A673 (cell line): ENCODE measurements around the gene PCBP2. TPM values are rescaled to one million over a fixed set of nuclear protein-coding genes. Genes with fewer than 3 reads are reported as not detected.
"Not testable (repeated sequence)": the region's sequence is repeated elsewhere in the genome, so short reads cannot be mapped to it uniquely, and the experiment has no call there.

Experiments
- Bru-seq: library from RNA; stranded (reverse); fragments of 400-500 nt; gene quantifications from one replicate; lab custom pipeline; 2021; lab: Mats Ljungman, UMichigan
- BruChase-seq, 2 experiments: library from RNA; stranded (reverse); fragments of 400-500 nt; gene quantifications; one replicate each; lab custom pipeline; 2021; lab: Mats Ljungman, UMichigan
- BruUV-seq: library from RNA; stranded (reverse); fragments of 400-500 nt; replicated peaks from 2 replicates; lab custom pipeline; 2021; lab: Mats Ljungman, UMichigan
- CTCF ChIA-PET: fragments of 300-600 bp; sonication (Branson Sonifier 250); formaldehyde crosslinking; loops from one replicate; lab custom pipeline; 2022; ENCODE audit warnings: antibody characterized with exemption; lab: Charles Lee
- POLR2A ChIA-PET: fragments of 300-600 bp; sonication (Branson Sonifier 250); formaldehyde crosslinking; loops from one replicate; lab custom pipeline; 2022; ENCODE audit warnings: antibody characterized with exemption; ENCODE audit not compliant: low non-redundant PET; lab: Charles Lee
- DNase-seq: peaks from one replicate; pipeline ENCODE4 v3.0.0-alpha.2; 2015; ENCODE audit warnings: low spot score
- H3K27ac ChIP-seq: fragments of 200-600 bp; sonication (generic); 2 replicates; pipeline ENCODE4 v1.5.1; 2016; ENCODE audit warnings: mixed run types, low read depth, mild to moderate bottlenecking, mixed read lengths, antibody characterized with exemption, low read length; ENCODE audit not compliant: poor library complexity, severe bottlenecking
- H3K27me3 ChIP-seq: fragments of 200-600 bp; sonication (generic); replicated peaks from 2 replicates; pipeline ENCODE4 v1.6.1; 2017; ENCODE audit warnings: mixed run types, low read depth, mild to moderate bottlenecking, mixed read lengths, antibody characterized with exemption, low read length; ENCODE audit not compliant: insufficient read depth, poor library complexity
- H3K36me3 ChIP-seq: fragments of 200-600 bp; sonication (generic); 2 replicates; pipeline ENCODE4 v1.6.1; 2016; ENCODE audit warnings: mixed run types, mild to moderate bottlenecking, mixed read lengths, antibody characterized with exemption, low read length; ENCODE audit not compliant: insufficient read depth, poor library complexity, severe bottlenecking
- H3K4me1 ChIP-seq: fragments of 200-600 bp; sonication (generic); 2 replicates; pipeline ENCODE4 v1.6.1; 2017; ENCODE audit warnings: mixed run types, mild to moderate bottlenecking, mixed read lengths, antibody characterized with exemption, low read length; ENCODE audit not compliant: insufficient read depth, poor library complexity, severe bottlenecking
- H3K4me3 ChIP-seq: fragments of 200-600 bp; sonication (generic); 2 replicates; pipeline ENCODE4 v1.5.1; 2016; ENCODE audit warnings: low read depth, mixed run types, mild to moderate bottlenecking, mixed read lengths, low read length; ENCODE audit not compliant: poor library complexity, severe bottlenecking
- H3K9me3 ChIP-seq: fragments of 200-600 bp; sonication (generic); 2 replicates; pipeline ENCODE4 v1.6.1; 2016; ENCODE audit warnings: mixed run types, low read depth, mild to moderate bottlenecking, mixed read lengths, antibody characterized with exemption, low read length; ENCODE audit not compliant: poor library complexity, severe bottlenecking
- EZH2 ChIP-seq: fragments of 200-600 bp; sonication (generic); IDR thresholded peaks from 2 replicates; pipeline ENCODE4 v1.6.1; 2017; ENCODE audit warnings: borderline replicate concordance, low read depth, mild to moderate bottlenecking, mixed read lengths, antibody characterized with exemption, low read length; ENCODE audit not compliant: poor library complexity, severe bottlenecking
- intact Hi-C: fragments of 100-400 bp; cut with micrococcal nuclease; formaldehyde crosslinking; loops from one replicate; pipeline ENCODE4 v1.10.0; 2022; ENCODE audit not compliant: unreplicated experiment
- long read RNA-seq: library from polyadenylated mRNA; stranded (forward); transcript quantifications from one replicate; pipeline ENCODE4 v2.0.0, GENCODE V29; 2022
- total RNA-seq: library from RNA; stranded (reverse); gene quantifications from 2 replicates; pipeline ENCODE4 v1.2.3, GENCODE V29; 2021
- TF ChIP-seq, protein P1 (sequence below): fragments of 300-800, 200-600 bp; sonication (generic); conservative IDR thresholded peaks from 2 replicates; pipeline ENCODE4 v1.5.1; 2017; ENCODE audit warnings: low read depth, mild to moderate bottlenecking, antibody characterized with exemption, low read length, moderate library complexity, mixed read lengths

PCBP2 gene
- total RNA-seq (1,194 and 1,215 TPM in 2 replicates), Bru-seq, nascent RNA (percentile 99 among the genes with signal in this experiment), BruChase-seq, experiment 1, labeled RNA remaining after a 2-hour chase (percentile 99 among the genes with signal in this experiment), BruChase-seq, experiment 2, labeled RNA remaining after a 6-hour chase (percentile 99 among the genes with signal in this experiment)
- long read RNA-seq, transcript PCBP2-207 (15 exons, 1,457 nt) = minor isoform, 8 of 237 reads
- long read RNA-seq, transcript PCBP2-203 (13 exons, 3,026 nt) = minor isoform, 6 of 237 reads
- long read RNA-seq, transcript PCBP2-209 (3 exons, 1,696 nt) = major isoform, 16 of 237 reads
- long read RNA-seq, partial matches to known transcripts = 133 of 237 reads
- long read RNA-seq, other reads (novel, unspliced or antisense) = 53 of 237 reads

DNA sequence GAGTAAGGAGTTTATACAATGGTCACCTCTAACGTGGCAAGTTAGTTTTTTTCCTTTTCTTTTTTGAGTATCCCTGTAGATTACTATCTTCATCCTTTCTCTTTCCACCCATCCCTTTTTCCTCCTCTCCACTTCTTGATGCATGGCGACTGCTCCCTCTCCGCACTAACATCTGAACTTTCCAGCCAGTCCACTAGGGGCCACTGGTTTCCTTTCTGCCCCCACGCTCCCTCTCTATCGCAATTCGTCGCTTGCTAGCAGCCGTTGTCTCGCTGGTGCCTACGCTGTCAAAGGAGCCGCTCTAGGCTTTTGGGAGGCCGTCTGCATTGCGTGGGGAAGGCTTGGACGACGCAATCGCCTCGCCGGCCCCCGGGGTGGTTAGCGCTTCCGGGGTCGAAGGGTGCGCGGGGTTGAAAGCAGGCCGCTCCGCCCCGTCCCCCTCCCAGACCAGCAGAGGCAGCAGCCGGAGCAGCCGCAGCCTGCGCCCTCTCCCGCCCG is at the start of gene PCBP2:
PCBP2 (plus strand) TSS at position 442 of the 498 bp plus-strand sequence. CDS start 2,699 bp downstream, outside the sequence.
- peak within 1 kb of the TSS; percentile 99 for H3K27ac ChIP-seq
- CTCF ChIA-PET = interaction anchor here (0.8 to 1.3 kb wide), 2 partner anchors 22 to 99 kb away, joined by 3 to 7 read pairs; no protein-coding TSS in a partner anchor
- H3K4me1 ChIP-seq = peaks cover 18% of the 10 kb centered on the region
- no peak for TF ChIP-seq EZH2
- TF ChIP-seq, protein P1, sequence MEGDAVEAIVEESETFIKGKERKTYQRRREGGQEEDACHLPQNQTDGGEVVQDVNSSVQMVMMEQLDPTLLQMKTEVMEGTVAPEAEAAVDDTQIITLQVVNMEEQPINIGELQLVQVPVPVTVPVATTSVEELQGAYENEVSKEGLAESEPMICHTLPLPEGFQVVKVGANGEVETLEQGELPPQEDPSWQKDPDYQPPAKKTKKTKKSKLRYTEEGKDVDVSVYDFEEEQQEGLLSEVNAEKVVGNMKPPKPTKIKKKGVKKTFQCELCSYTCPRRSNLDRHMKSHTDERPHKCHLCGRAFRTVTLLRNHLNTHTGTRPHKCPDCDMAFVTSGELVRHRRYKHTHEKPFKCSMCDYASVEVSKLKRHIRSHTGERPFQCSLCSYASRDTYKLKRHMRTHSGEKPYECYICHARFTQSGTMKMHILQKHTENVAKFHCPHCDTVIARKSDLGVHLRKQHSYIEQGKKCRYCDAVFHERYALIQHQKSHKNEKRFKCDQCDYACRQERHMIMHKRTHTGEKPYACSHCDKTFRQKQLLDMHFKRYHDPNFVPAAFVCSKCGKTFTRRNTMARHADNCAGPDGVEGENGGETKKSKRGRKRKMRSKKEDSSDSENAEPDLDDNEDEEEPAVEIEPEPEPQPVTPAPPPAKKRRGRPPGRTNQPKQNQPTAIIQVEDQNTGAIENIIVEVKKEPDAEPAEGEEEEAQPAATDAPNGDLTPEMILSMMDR = peak; percentile 97
- no peaks in the 10 kb centered on the region for H3K9me3 ChIP-seq
- intact Hi-C loops = no loop called here
- no peaks in the 10 kb centered on the region for H3K27me3 ChIP-seq
- peaks cover 33% of the 10 kb centered on the region for H3K36me3 ChIP-seq
- peak within 1 kb of the TSS; percentile 94 for H3K4me3 ChIP-seq
- DNase-seq = peak; percentile 100
- POLR2A ChIA-PET = interaction anchor here (0.6 kb wide), 1 partner anchor 10 kb away, joined by 3 read pairs; the partner anchor contains the start of gene PRR13
- BruUV-seq = no TSS peak

DNA sequence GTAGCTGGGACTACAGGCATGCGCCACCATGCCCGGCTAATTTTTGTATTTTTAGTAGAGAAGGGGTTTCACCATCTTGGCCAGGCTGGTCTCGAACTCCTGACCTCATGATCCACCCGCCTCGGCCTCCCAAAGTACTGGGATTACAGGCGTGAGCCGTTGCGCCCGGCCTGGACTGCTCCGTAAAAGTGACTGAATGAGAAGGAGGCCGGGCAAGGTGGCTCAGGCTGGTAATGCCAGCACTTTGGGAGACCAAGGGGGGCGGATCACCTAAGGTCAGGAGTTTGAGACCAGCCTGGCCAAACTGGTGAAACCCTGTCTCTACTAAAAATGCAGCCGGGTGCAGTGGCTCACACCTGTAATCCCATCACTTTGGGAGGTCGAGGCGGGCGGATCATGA is 49.6 kb upstream of the PCBP2 start:
- intact Hi-C loops, DNase-seq: not testable (repeated sequence)

DNA sequence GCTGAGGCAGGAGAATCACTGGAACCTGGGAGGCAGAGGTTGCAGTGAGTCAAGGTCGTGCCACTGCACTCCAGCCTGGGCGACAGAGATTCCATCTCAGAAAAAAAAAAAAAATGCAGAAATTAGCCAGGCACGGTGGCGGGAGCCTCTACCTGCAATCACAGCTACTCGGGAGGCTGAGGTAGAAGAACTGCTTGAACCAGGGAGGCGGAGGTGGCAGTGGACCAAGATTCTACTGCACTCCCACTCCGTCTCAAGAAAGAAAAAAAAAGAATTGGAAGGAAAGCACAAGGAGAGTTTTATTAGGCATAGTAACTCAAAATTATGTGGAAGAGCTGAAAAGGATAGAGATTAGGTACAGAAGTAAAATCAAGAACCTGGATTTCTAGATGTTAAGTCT is 49.0 kb upstream of the PCBP2 start:
- TF ChIP-seq, protein P1 = no peak
- TF ChIP-seq EZH2 = no peak
- H3K4me3 ChIP-seq = no peak overlapping the region
- H3K9me3 ChIP-seq = no peaks in the 10 kb centered on the region
- CTCF ChIA-PET = no interaction called here
- POLR2A ChIA-PET = interaction anchor here (0.6 to 0.7 kb wide), 2 partner anchors 11 to 23 kb away, joined by 6 to 8 read pairs; no protein-coding TSS in a partner anchor
- BruUV-seq = no TSS peak
- intact Hi-C loops = no loop called here
- no peaks in the 10 kb centered on the region for H3K4me1 ChIP-seq
- no peaks in the 10 kb centered on the region for H3K27me3 ChIP-seq
- no peak for DNase-seq
- peaks cover 18% of the 10 kb centered on the region for H3K36me3 ChIP-seq
- H3K27ac ChIP-seq = no peak overlapping the region

More for the DNA sequence above, 49.6 kb upstream of the PCBP2 start:
- H3K27me3 ChIP-seq, H3K27ac ChIP-seq, H3K4me3 ChIP-seq, H3K9me3 ChIP-seq, CTCF ChIA-PET, BruUV-seq, H3K4me1 ChIP-seq: not testable (repeated sequence)
- H3K36me3 ChIP-seq = peaks cover 18% of the 10 kb centered on the region
- POLR2A ChIA-PET = interaction anchor here (0.6 kb wide), 1 partner anchor 11 kb away, joined by 6 read pairs; no protein-coding TSS in a partner anchor
